ENCODE results near the gene METAP2.

DNA sequence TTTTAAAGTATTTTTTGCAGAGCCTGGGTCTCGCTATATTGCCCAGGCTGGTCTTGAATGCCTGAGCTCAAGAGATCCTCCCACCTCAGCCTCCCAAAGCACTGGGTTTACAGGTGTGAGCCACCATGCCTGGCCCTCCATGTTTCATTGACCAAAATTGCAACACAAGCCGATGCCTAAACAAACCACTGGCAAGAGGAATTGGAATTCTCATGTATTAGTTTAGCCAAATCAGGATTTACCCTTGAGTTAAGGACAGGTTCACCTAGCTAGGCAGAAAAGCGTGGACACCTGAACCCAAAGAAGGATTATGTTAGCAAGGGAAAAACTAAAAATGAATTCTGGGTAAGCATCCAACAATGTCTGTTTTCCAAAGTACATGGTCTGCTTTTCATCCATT lies 14.6 kb upstream of the METAP2 start:
- TF ChIP-seq, protein P1, sequence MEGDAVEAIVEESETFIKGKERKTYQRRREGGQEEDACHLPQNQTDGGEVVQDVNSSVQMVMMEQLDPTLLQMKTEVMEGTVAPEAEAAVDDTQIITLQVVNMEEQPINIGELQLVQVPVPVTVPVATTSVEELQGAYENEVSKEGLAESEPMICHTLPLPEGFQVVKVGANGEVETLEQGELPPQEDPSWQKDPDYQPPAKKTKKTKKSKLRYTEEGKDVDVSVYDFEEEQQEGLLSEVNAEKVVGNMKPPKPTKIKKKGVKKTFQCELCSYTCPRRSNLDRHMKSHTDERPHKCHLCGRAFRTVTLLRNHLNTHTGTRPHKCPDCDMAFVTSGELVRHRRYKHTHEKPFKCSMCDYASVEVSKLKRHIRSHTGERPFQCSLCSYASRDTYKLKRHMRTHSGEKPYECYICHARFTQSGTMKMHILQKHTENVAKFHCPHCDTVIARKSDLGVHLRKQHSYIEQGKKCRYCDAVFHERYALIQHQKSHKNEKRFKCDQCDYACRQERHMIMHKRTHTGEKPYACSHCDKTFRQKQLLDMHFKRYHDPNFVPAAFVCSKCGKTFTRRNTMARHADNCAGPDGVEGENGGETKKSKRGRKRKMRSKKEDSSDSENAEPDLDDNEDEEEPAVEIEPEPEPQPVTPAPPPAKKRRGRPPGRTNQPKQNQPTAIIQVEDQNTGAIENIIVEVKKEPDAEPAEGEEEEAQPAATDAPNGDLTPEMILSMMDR (optimal IDR thresholded peaks at IDR 0.05 in 1 of 3, IDR thresholded peaks at IDR 0.05 in 1 of 3, conservative IDR thresholded peaks at IDR 0.05 in 1 of 3; ENCODE audit: extremely low read depth in 1 of 3, insufficient read depth in 2 of 3, low read length in 3 of 3), result no peak
- no peak for TF ChIP-seq EZH2 (IDR thresholded peaks at IDR 0.05; ENCODE audit: low read length)
